ENCODE measurements around the gene CCDC107. TPM values are rescaled to one million over a fixed set of nuclear protein-coding genes. Genes with fewer than 3 reads are reported as not detected.

Gene CCDC107
- total RNA-seq, 1 experiment from 2014 or later: 12.5 TPM

DNA sequence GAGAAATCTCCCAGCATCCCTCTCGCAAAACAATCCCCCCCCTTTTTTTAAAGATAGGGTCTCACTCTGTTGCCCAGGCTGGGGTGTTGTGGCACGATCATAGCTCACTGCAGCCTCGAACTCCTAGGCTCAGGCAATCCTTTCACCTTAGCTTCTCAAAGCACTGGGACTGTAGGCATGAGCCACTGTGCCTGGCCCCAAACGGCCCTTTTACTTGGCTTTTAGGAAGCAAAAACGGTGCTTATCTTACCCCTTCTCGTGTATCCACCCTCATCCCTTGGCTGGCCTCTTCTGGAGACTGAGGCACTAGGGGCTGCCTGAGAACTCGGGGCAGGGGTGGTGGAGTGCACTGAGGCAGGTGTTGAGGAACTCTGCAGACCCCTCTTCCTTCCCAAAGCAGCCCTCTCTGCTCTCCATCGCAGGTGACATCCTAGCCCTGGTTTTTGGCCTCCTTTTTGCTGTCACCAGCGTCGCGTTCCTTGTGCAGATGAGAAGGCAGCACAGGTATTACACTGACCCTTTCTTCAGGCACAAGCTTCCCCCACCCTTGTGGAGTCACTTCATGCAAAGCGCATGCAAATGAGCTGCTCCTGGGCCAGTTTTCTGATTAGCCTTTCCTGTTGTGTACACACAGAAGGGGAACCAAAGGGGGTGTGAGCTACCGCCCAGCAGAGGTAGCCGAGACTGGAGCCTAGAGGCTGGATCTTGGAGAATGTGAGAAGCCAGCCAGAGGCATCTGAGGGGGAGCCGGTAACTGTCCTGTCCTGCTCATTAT lies 22.4 kb downstream of the CCDC107 start:
- peaks cover 43% of the 10 kb centered on the region for H3K36me3 Mint-ChIP-seq (ENCODE audit: insufficient read depth, unreplicated experiment)
- BruUV-seq (replicated peaks): no TSS peak
- no peak overlapping the region for H3K27ac Mint-ChIP-seq (ENCODE audit: low read depth, unreplicated experiment)
- ChIA-PET POLR2A (interaction anchor here (0.5 to 1.3 kb wide), 4 partner anchors 9 to 496 kb away, joined by 3 to 6 read pairs (median 3); partner anchors contain the start of gene TPM2), CTCF (interaction anchor here (0.8 to 1.9 kb wide), 5 partner anchors 16 to 202 kb away, joined by 3 to 7 read pairs (median 3); partner anchors contain the start of genes ARHGEF39, CCDC107 and RMRP)
- H3K4me1 Mint-ChIP-seq (ENCODE audit: insufficient read depth, unreplicated experiment): peaks cover 14% of the 10 kb centered on the region
- H3K4me3 Mint-ChIP-seq (ENCODE audit: unreplicated experiment): no peak overlapping the region
- no peaks in the 10 kb centered on the region for H3K9me3 Mint-ChIP-seq (ENCODE audit: unreplicated experiment)
- no peaks in the 10 kb centered on the region for H3K27me3 Mint-ChIP-seq (ENCODE audit: insufficient read depth, unreplicated experiment)
- intact Hi-C loops (cut with micrococcal nuclease): no loop called here
- DNase-seq (ENCODE audit: unreplicated experiment): no peak
- TF ChIP-seq, protein P1, sequence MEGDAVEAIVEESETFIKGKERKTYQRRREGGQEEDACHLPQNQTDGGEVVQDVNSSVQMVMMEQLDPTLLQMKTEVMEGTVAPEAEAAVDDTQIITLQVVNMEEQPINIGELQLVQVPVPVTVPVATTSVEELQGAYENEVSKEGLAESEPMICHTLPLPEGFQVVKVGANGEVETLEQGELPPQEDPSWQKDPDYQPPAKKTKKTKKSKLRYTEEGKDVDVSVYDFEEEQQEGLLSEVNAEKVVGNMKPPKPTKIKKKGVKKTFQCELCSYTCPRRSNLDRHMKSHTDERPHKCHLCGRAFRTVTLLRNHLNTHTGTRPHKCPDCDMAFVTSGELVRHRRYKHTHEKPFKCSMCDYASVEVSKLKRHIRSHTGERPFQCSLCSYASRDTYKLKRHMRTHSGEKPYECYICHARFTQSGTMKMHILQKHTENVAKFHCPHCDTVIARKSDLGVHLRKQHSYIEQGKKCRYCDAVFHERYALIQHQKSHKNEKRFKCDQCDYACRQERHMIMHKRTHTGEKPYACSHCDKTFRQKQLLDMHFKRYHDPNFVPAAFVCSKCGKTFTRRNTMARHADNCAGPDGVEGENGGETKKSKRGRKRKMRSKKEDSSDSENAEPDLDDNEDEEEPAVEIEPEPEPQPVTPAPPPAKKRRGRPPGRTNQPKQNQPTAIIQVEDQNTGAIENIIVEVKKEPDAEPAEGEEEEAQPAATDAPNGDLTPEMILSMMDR (IDR thresholded peaks at IDR 0.05; ENCODE audit: unreplicated experiment): no peak

DNA sequence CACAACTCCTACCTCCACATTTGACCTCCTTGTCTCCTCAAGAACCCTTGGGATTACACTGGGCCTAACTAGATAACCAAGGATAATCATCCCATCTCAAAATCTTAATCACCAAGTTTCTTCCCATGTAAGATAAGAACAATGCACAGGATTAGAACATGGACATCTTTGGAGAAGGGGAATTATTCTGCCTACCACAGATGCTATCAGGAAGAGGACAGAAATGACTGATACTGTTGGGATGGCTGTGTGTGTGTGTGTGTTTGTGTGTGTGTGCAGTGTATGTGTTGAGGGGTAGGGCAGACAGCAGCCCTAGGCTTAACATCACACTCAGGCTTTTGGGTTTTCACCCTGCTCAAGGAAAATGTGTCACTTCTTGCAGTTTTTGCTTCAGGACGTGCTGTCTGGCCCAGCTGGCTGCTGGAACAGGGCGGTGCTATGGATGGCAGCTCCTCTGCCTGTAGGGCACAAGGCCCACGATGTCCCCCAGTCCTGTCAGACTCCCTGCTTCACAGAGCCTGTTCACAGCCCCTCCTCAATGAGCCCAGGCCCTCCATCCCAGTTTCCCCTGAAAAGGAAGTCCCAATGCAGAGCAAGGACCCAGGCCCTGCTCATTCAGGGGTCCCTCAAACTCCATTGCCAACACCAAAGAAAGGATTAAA lies 23.4 kb downstream of the CCDC107 start:
- TF ChIP-seq, protein P1 (IDR thresholded peaks at IDR 0.05; ENCODE audit: unreplicated experiment): no peak
- Mint-ChIP-seq H3K27ac (ENCODE audit: low read depth, unreplicated experiment) (no peak overlapping the region), H3K36me3 (ENCODE audit: insufficient read depth, unreplicated experiment) (peaks cover 52% of the 10 kb centered on the region), H3K4me1 (ENCODE audit: insufficient read depth, unreplicated experiment) (peaks cover 14% of the 10 kb centered on the region), H3K27me3 (ENCODE audit: insufficient read depth, unreplicated experiment) (no peaks in the 10 kb centered on the region), H3K4me3 (ENCODE audit: unreplicated experiment) (no peak overlapping the region), H3K9me3 (ENCODE audit: unreplicated experiment) (no peaks in the 10 kb centered on the region)
- no peak for DNase-seq (ENCODE audit: unreplicated experiment)
- BruUV-seq (replicated peaks): no TSS peak
- ChIA-PET CTCF (interaction anchor here (1.2 kb wide), 1 partner anchor 24 kb away, joined by 3 read pairs; the partner anchor contains the start of genes CCDC107 and RMRP), POLR2A (interaction anchor here (0.6 kb wide), 1 partner anchor 495 kb away, joined by 3 read pairs; no protein-coding TSS in a partner anchor)
- intact Hi-C loops (cut with micrococcal nuclease): no loop called here

DNA sequence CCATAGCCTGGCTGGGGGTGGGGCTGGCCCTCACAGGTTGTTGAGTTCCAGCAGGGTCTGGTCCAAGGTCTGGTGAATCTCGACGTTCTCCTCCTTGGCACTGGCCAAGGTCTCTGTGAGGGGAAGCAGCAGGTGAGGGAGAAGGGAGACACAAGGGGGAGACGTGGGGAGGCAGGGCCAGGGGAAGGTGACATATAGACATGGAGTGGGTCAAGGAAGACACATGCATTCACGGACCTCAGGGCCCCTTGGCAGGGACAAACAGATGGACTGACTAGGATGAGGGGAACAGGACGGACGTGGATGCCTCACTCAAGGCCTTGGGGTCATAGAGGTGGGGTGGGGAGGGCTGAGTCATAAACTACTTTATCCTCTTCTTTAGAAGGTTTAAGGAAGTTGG lies 24.0 kb downstream of the CCDC107 start:
- H3K27me3 Mint-ChIP-seq (ENCODE audit: insufficient read depth, unreplicated experiment): no peaks in the 10 kb centered on the region
- CTCF ChIA-PET: interaction anchor here (4.8 kb wide), 1 partner anchor 14 kb away, joined by 34 read pairs; no protein-coding TSS in a partner anchor
- intact Hi-C loops (cut with micrococcal nuclease): no loop called here
- H3K9me3 Mint-ChIP-seq (ENCODE audit: unreplicated experiment): no peaks in the 10 kb centered on the region
- BruUV-seq (replicated peaks): no TSS peak
- no peak overlapping the region for H3K27ac Mint-ChIP-seq (ENCODE audit: low read depth, unreplicated experiment)
- H3K36me3 Mint-ChIP-seq (ENCODE audit: insufficient read depth, unreplicated experiment): peaks cover 52% of the 10 kb centered on the region
- DNase-seq (ENCODE audit: unreplicated experiment): no peak
- no peak overlapping the region for H3K4me3 Mint-ChIP-seq (ENCODE audit: unreplicated experiment)
- POLR2A ChIA-PET: interaction anchor here (0.6 kb wide), 1 partner anchor 605 kb away, joined by 3 read pairs; no protein-coding TSS in a partner anchor
- H3K4me1 Mint-ChIP-seq (ENCODE audit: insufficient read depth, unreplicated experiment): peaks cover 14% of the 10 kb centered on the region
- TF ChIP-seq, protein P1 (IDR thresholded peaks at IDR 0.05; ENCODE audit: unreplicated experiment): no peak

Measured in MCF 10A (cell line).